T-cell (primary cell): Measurements from ENCODE around the gene NPRL2. TPM values are rescaled to one million over a fixed set of nuclear protein-coding genes. Genes with fewer than 3 reads are reported as not detected.
"Not testable (repeated sequence)": the region's sequence is repeated elsewhere in the genome, so short reads cannot be mapped to it uniquely, and the experiment has no call there.

Experiments used
- ATAC-seq, 4 experiments: fragments of 200-7000 bp in 3 of 4; fragments of 150-1000 bp in 1 of 4; cut with Tn5 transposase; replicated peaks in 1 of 4; 1 replicate in 3 of 4; 2 replicates in 1 of 4; pipeline ENCODE4 v1.10.0; 2021; ENCODE audit warnings: moderate library complexity in 3 of 4, mild to moderate bottlenecking in 2 of 4, moderate number of reproducible peaks in 1 of 4
- CTCF ChIA-PET, 2 donors: fragments of 300-600 bp; sonication (Branson Sonifier 250); formaldehyde crosslinking; loops; one replicate each; lab custom pipeline; 2022; ENCODE audit warnings: antibody characterized with exemption in 2 of 2; lab: Charles Lee
- POLR2A ChIA-PET, 2 donors: fragments of 300-600 bp; sonication (Branson Sonifier 250); formaldehyde crosslinking; loops; one replicate each; lab custom pipeline; 2022; ENCODE audit warnings: antibody characterized with exemption in 2 of 2; lab: Charles Lee
- DNase-seq, 35 experiments: peaks; one replicate each; pipeline versions ENCODE4 v3.0.0 to v3.0.0-alpha.2; 2013 to 2023
- H3K27ac ChIP-seq: one replicate; pipeline ENCODE4 v1.5.1; 2013; ENCODE audit warnings: low read length
- H3K27me3 ChIP-seq, 2 experiments: replicated peaks in 1 of 2; 1 replicate in 1 of 2; 2 replicates in 1 of 2; pipeline versions ENCODE4 v1.6.1 to v1.7.0; 2013; ENCODE audit warnings: low read length in 1 of 2, mixed read lengths in 1 of 2; ENCODE audit not compliant: control insufficient read depth in 2 of 2, insufficient read depth in 2 of 2; ENCODE audit errors: extremely low read depth in 1 of 2
- H3K36me3 ChIP-seq, 2 donors: 1 replicate in 1 of 2; 2 replicates in 1 of 2; pipeline versions ENCODE4 v1.6.1 to v1.7.0; 2013; ENCODE audit warnings: low read length in 1 of 2; ENCODE audit not compliant: control insufficient read depth in 2 of 2, insufficient read depth in 1 of 2; ENCODE audit errors: extremely low read depth in 1 of 2
- H3K4me1 ChIP-seq, 2 experiments: 1 replicate in 1 of 2; 2 replicates in 1 of 2; pipeline versions ENCODE4 v1.6.1 to v1.7.0; 2013; ENCODE audit warnings: low read length in 2 of 2, mixed read lengths in 1 of 2; ENCODE audit not compliant: insufficient read depth in 2 of 2, control insufficient read depth in 1 of 2; ENCODE audit errors: extremely low read depth in 1 of 2
- H3K4me3 ChIP-seq, 2 donors: 1 replicate in 1 of 2; 2 replicates in 1 of 2; pipeline versions ENCODE4 v1.5.1 to v1.7.0; 2013; ENCODE audit warnings: mild to moderate bottlenecking in 2 of 2, low read length in 1 of 2, moderate library complexity in 1 of 2; ENCODE audit not compliant: control insufficient read depth in 1 of 2; ENCODE audit errors: extremely low read depth in 1 of 2
- H3K9me3 ChIP-seq: 2 replicates; pipeline ENCODE4 v1.7.0; 2013
- H3K27ac Mint-ChIP-seq, 2 donors: one replicate each; pipeline ENCODE4 v1.8.0; 2020 to 2021; ENCODE audit warnings: mild to moderate bottlenecking in 2 of 2, mixed read lengths in 2 of 2
- H3K27me3 Mint-ChIP-seq, 2 donors: one replicate each; pipeline ENCODE4 v1.8.0; 2021 to 2022; ENCODE audit warnings: mixed read lengths in 2 of 2
- H3K36me3 Mint-ChIP-seq: one replicate; pipeline ENCODE4 v1.8.0; 2021; ENCODE audit warnings: mixed read lengths
- H3K4me1 Mint-ChIP-seq, 3 donors: one replicate each; pipeline ENCODE4 v1.8.0; 2020 to 2022; ENCODE audit warnings: mixed read lengths in 3 of 3, mild to moderate bottlenecking in 1 of 3
- H3K4me3 Mint-ChIP-seq, 3 donors: one replicate each; pipeline ENCODE4 v1.8.0; 2020 to 2022; ENCODE audit warnings: mild to moderate bottlenecking in 3 of 3, mixed read lengths in 3 of 3, moderate library complexity in 3 of 3
- H3K9me3 Mint-ChIP-seq, 3 donors: one replicate each; pipeline ENCODE4 v1.8.0; 2020 to 2022; ENCODE audit warnings: mixed read lengths in 3 of 3
- WGBS: methylation state at CpG from one replicate; pipeline ENCODE4 v1.1.5; 2013; ENCODE audit warnings: missing lambda C conversion rate; ENCODE audit not compliant: insufficient coverage; 5-methylcytosine and 5-hydroxymethylcytosine counted together
- total RNA-seq, 35 experiments: library from RNA in 6 of 35; stranded (reverse) in 6 of 35; fragments of 120-200 nt in 1 of 35; gene quantifications; one replicate each; pipeline versions ENCODE4 v1.2.1 to v1.2.4 and lab custom pipeline; 2013 to 2026

Gene NPRL2
- total RNA-seq, 5 donors from 2014 or later (not counting 1 experiment from before 2014, with no cell fraction given): 26.6 to 52.2 (median 48.1) TPM

- Histone ChIP-seq H3K27me3 (no peaks in the 10 kb centered on the region), H3K27ac (no peak overlapping the region), H3K36me3 (no peaks in the 10 kb centered on the region), H3K4me1 (peaks cover 6 to 68% of the 10 kb centered on the region in 2 experiments), H3K4me3 (no peak overlapping the region), H3K9me3 (no peaks in the 10 kb centered on the region)
- CTCF ChIA-PET: interaction anchor here in 1 of 2 donors (0.7 to 1.8 kb wide), 2 partner anchors 19 kb away, joined by 3 to 7 read pairs; partner anchors contain the start of genes HYAL3 and NAA80
- H3K9me3 Mint-ChIP-seq: no peaks in the 10 kb centered on the region
- ATAC-seq (no peak), DNase-seq (no peak)
- H3K4me3 Mint-ChIP-seq: no peak overlapping the region
- H3K27me3 Mint-ChIP-seq: no peaks in the 10 kb centered on the region
- WGBS: 92% methylated on average over 10 of the region's 11 CpGs
- H3K4me1 Mint-ChIP-seq: peaks cover 26 to 52% (median 37%) of the 10 kb centered on the region in 3 donors
- H3K27ac Mint-ChIP-seq: no peak overlapping the region
- no peaks in the 10 kb centered on the region for H3K36me3 Mint-ChIP-seq
- POLR2A ChIA-PET: interaction anchor here in 1 of 2 donors (0.6 kb wide), 1 partner anchor 11 kb away, joined by 3 read pairs; no protein-coding TSS in a partner anchor
Observed at GRCh38 chr3:50318163-50318562, 32.4 kb downstream of the NPRL2 start.

- Mint-ChIP-seq H3K27me3 (no peaks in the 10 kb centered on the region), H3K4me3 (no peak overlapping the region), H3K4me1 (peaks cover 26 to 46% (median 37%) of the 10 kb centered on the region in 3 donors), H3K27ac (peak overlapping the region; percentile 92 to 95), H3K36me3 (no peaks in the 10 kb centered on the region), H3K9me3 (no peaks in the 10 kb centered on the region)
- WGBS: 79% methylated on average over 3 of the region's 6 CpGs
- Histone ChIP-seq H3K27me3 (no peaks in the 10 kb centered on the region), H3K27ac (peak overlapping the region; percentile 63), H3K4me3 (peak overlapping the region in 1 of 2 donors; percentile 19), H3K36me3 (no peaks in the 10 kb centered on the region), H3K4me1 (peaks cover 6 to 63% of the 10 kb centered on the region in 2 experiments), H3K9me3 (no peaks in the 10 kb centered on the region)
- ChIA-PET CTCF (interaction anchor here in 1 of 2 donors (1.8 kb wide), 1 partner anchor 18 kb away, joined by 7 read pairs; the partner anchor contains the start of genes HYAL3 and NAA80), POLR2A (interaction anchor here in 1 of 2 donors (0.6 kb wide), 1 partner anchor 10 kb away, joined by 3 read pairs; no protein-coding TSS in a partner anchor)
- ATAC-seq (no peak), DNase-seq (no peak)
Observed at GRCh38 chr3:50317300-50317699, 33.3 kb downstream of the NPRL2 start.

GRCh38 chr3:50316657-50317242 lies 33.8 kb downstream of the NPRL2 start:
- Histone ChIP-seq H3K36me3 (no peaks in the 10 kb centered on the region), H3K27ac (peak overlapping the region; percentile 63), H3K27me3 (no peaks in the 10 kb centered on the region), H3K9me3 (no peaks in the 10 kb centered on the region), H3K4me1 (peaks cover 5 to 57% of the 10 kb centered on the region in 2 experiments), H3K4me3 (peak overlapping the region in 1 of 2 donors; percentile 19)
- CTCF ChIA-PET: interaction anchor here in 1 of 2 donors (1.8 kb wide), 1 partner anchor 17 kb away, joined by 7 read pairs; the partner anchor contains the start of genes HYAL3 and NAA80
- Mint-ChIP-seq H3K36me3 (no peaks in the 10 kb centered on the region), H3K9me3 (no peaks in the 10 kb centered on the region), H3K27me3 (no peaks in the 10 kb centered on the region), H3K4me3 (peak overlapping the region; percentile 55 to 69 (median 61)), H3K27ac (peak overlapping the region; percentile 92 to 95), H3K4me1 (peaks cover 26 to 46% (median 37%) of the 10 kb centered on the region in 3 donors)
- WGBS: 33% methylated on average over 3 of the region's 9 CpGs
- ATAC-seq (peak; percentile 26 to 69 (median 62)), DNase-seq (peak in 33 of 35 experiments; percentile 25 to 77 (median 52))
- POLR2A ChIA-PET: no interaction called here

GRCh38 chr3:50314816-50315215 lies 35.8 kb downstream of the NPRL2 start:
- Mint-ChIP-seq H3K27ac (peak overlapping the region in 1 of 2 donors; percentile 76), H3K9me3 (no peaks in the 10 kb centered on the region), H3K4me3 (no peak overlapping the region), H3K27me3 (no peaks in the 10 kb centered on the region), H3K4me1 (peaks cover 16 to 37% (median 28%) of the 10 kb centered on the region in 3 donors), H3K36me3 (no peaks in the 10 kb centered on the region)
- Histone ChIP-seq H3K27ac (no peak overlapping the region), H3K27me3 (no peaks in the 10 kb centered on the region), H3K36me3 (no peaks in the 10 kb centered on the region), H3K9me3 (no peaks in the 10 kb centered on the region), H3K4me3 (no peak overlapping the region), H3K4me1 (peaks cover 0 to 42% of the 10 kb centered on the region in 2 experiments)
- ChIA-PET POLR2A (interaction anchor here in 1 of 2 donors (0.6 kb wide), 1 partner anchor 535 kb away, joined by 3 read pairs; no protein-coding TSS in a partner anchor), CTCF (no interaction called here)
- 100% methylated on average over 3 of the region's 4 CpGs for WGBS
- ATAC-seq: no peak
- DNase-seq: no peak

- no peaks in the 10 kb centered on the region for H3K27me3 Mint-ChIP-seq
- 93% methylated on average over 3 of the region's 3 CpGs for WGBS
- DNase-seq (no peak), ATAC-seq (no peak)
- H3K27ac Mint-ChIP-seq: no peak overlapping the region
- peaks cover 0 to 38% of the 10 kb centered on the region in 2 experiments for H3K4me1 ChIP-seq
- no peaks in the 10 kb centered on the region for H3K9me3 ChIP-seq
- peaks cover 12 to 32% (median 24%) of the 10 kb centered on the region in 3 donors for H3K4me1 Mint-ChIP-seq
- CTCF ChIA-PET: interaction anchor here in 1 of 2 donors (0.6 kb wide), 1 partner anchor 723 kb away, joined by 4 read pairs; no protein-coding TSS in a partner anchor
- H3K27me3 ChIP-seq: no peaks in the 10 kb centered on the region
- H3K36me3 ChIP-seq: no peaks in the 10 kb centered on the region
- no peak overlapping the region for H3K27ac ChIP-seq
- POLR2A ChIA-PET: no interaction called here
- no peak overlapping the region for H3K4me3 Mint-ChIP-seq
- H3K36me3 Mint-ChIP-seq: no peaks in the 10 kb centered on the region
- H3K4me3 ChIP-seq: no peak overlapping the region
- no peaks in the 10 kb centered on the region for H3K9me3 Mint-ChIP-seq
Observed at GRCh38 chr3:50314342-50314741, 36.2 kb downstream of the NPRL2 start.

GRCh38 chr3:50312041-50312440 lies 38.5 kb downstream of the NPRL2 start:
- ATAC-seq, H3K36me3 ChIP-seq, H3K27ac ChIP-seq, H3K9me3 ChIP-seq, DNase-seq, H3K4me3 Mint-ChIP-seq, H3K27me3 Mint-ChIP-seq, CTCF ChIA-PET, H3K9me3 Mint-ChIP-seq, H3K27ac Mint-ChIP-seq, H3K27me3 ChIP-seq, POLR2A ChIA-PET, H3K36me3 Mint-ChIP-seq, H3K4me3 ChIP-seq: not testable (repeated sequence)
- peaks cover 0 to 16% of the 10 kb centered on the region in 2 experiments for H3K4me1 ChIP-seq
- WGBS: 80% methylated on average over 1 of the region's 32 CpGs
- peaks cover 10 to 13% (median 13%) of the 10 kb centered on the region in 3 donors for H3K4me1 Mint-ChIP-seq
